HG03103 (cell line): ENCODE measurements around the gene UFSP2.

Experiments used
- ATAC-seq: cut with Tn5 transposase; IDR thresholded peaks from one replicate; pipeline ENCODE4 v1.9.1; 2021; ENCODE audit warnings: low read depth; ENCODE audit not compliant: unreplicated experiment

The UFSP2 gene

DNA sequence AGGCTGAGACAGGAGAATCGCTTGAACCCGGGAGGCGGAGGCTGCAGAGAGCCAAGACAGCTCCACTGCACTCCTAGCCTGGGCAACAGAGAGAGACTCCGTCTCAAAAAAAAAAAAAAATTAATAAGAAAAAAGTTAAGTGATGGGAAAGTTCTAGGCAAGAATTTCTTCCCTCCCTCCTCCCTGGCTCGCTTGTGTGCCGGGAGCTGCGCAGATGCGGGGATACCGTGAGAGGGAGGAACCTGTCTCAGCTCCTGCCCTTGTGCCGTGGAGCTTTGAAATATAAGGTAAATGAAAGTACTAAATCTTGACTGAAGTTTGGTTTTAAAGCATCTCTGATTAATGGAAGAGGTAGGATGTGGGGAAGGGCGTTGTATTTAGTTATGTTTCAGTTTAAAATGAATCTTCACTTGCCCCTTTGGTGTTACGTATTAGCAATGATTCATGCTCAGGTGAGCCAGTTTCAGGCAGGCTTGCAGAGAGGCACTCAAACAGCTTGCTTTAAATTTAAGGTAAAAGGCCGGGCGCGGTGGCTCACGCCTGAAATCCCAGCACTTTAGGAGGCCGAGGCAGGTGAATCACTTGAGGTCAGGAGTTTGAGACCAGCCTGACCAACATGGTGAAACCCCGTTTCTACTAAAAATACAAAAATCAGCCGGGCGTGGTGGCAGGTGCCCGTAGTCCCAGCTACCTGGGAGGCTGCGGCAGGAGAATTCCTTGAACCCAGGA lies 1.4 kb upstream of the UFSP2 start:
- no peak for ATAC-seq

DNA sequence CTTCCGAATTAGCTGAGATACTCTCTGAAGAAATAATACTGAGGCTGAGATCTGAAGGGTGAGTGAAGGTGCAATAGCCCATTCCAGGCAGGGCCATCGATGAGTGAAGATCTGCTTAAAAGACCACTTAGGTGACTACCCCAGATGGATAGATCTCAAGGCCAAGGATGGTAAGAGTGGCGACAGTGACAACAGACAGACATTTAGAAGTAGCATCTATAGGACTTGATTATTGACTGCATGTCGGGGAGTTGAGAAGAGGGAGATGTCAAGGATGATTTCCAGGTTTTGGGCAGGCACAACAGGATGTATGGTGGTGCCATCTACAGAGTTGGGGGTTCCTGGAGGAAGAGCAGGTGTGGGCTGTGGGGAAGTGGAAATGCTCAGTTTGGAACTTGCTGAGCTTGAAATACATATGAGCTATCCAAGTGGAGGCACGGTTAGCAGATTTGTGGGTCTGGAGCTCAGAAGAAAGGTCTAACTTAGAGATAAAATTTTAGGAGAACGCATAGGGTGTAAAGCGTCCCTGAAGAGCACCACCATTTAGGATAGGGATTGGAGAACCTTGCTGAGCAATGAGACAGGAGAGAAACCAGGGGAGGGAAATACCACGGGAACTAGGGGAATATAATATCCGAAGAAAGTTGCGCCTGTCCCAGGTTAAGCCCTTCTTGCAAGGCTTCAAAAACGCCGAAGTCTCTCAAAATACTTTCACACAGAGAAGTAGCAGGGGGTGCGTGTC lies 688 bp downstream of the UFSP2 start:
- no peak for ATAC-seq

DNA sequence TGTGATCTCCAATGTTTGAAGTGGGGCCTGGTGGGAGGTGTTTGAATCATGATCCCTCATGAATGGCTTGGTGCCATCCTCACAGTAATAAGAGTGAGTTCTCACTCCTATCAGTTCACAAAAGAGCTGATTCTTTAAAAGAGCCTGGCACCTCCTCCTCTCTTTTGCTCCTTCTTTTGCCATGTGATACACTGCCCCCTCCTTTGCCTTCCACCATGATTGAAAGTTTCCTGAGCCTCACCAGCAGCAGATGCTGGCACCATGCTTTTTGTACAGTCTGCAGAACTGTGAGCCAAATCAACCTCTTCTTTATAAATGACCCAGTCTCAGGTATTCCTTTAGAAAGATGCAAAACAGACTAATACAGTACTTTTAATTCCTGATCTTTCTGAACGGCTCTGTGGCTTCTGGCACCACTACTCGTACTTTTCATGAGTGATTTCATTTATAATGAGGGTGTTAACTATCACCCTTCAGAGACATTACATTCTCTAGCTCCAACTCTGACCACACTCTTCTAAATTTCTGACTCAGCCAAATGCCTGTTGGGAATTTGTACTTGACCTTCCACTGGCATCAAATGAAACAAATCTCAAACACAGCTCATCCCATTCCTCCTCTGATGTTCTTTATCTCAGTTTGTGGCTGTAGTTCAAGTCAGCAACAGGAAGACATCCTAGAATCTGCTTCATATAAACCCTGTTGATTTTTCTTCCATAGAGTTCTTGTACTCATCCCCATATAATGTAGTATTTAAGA lies 4.2 kb downstream of the UFSP2 start:
- ATAC-seq, result no peak

DNA sequence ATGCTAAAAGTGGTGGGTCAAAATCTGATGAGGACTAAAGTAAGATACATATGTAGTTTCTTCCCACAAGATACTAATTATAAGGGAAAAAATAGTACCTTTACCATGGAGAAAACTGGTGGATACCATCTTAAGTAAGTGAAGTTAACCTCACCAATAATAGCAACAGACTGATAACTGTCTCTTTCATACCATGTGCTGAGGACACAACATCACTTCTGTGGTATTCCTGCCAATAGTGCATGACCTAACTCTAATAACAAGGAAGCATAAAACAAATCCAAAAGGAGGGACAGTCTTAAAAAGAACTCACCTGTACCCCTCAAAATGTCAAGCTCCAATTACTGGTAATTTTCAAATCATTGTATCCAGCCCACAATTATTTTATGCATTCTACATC lies 8.8 kb downstream of the UFSP2 start:
- ATAC-seq, result no peak

DNA sequence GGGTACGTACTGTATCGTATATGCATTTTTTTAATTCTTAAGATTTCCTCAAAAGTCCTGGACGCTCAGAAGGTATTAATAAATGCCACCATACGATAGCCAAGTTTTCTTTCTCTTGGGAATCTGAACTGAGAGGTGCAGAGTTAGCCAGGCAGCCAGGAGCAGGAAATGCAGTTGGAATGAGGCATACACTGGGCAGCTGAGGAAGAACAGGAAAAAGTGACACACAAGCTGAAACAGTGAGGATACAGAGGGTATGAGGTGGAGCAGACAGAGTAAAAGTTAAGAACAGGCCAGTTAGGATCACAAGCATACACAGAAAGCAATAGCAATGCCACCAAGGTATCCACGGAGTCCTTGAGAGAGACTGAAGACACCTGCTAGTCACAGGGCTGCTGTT lies 13.4 kb downstream of the UFSP2 start:
- no peak for ATAC-seq

GRCh38 chr4:185411849-185412248 lies 13.9 kb downstream of the UFSP2 start:
- no peak for ATAC-seq

DNA sequence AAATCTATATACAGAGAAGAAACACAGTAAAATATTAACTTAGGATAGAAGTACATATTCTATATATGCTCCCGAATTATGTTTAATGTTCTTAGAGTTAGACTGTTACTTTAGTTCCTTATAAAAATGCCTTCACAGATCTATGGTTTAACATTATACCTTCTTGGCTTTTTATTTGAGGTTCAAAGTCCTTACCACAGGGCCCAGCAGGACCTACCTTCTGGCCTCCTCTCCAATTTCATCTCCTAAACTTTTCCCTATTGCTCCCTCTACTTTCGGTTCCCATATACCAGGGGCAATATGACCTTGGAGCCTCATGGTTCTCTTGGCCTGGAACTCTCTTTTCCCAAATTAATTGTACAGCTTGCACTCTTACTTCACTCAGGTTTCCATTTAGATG lies 17.3 kb downstream of the UFSP2 start:
- ATAC-seq, result no peak

- ATAC-seq, result no peak
These were observed 20.3 kb downstream of the UFSP2 start for GRCh38 chr4:185405296-185405999.

DNA sequence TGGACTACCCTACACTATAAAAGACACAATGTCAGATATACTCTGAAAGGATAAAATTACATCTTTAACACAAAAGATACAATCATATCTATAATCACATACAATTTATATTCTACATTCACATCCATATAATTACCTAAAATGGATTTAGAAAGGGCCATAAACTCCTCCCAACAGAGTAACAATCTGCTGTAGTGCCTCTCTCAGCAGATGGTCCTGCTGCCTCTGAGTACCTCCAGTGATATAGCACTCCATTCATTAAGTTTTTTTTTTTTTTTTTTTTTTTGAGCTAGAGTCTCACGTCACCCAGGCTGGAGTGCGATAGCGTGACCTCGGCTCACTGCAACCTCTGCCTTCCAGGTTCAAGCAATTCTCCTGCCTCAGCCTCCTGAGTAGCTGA lies 21.7 kb downstream of the UFSP2 start:
- no peak for ATAC-seq

DNA sequence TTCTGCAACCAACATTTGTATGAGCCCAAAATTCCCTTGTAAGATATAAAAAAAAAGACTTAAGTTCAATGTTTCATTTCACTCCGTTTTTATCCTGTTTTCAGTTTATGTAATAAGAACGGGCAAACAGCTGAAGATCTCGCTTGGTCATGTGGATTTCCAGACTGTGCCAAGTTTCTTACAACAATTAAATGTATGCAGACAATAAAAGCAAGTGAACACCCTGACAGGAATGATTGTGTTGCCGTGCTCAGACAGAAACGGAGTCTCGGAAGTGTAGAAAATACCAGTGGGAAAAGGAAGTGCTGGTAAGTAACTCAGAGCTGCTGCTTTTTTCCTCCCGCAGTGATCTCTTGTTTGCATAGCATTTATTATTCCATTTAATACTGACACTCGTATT lies 26.3 kb downstream of the UFSP2 start:
- ATAC-seq, result no peak

DNA sequence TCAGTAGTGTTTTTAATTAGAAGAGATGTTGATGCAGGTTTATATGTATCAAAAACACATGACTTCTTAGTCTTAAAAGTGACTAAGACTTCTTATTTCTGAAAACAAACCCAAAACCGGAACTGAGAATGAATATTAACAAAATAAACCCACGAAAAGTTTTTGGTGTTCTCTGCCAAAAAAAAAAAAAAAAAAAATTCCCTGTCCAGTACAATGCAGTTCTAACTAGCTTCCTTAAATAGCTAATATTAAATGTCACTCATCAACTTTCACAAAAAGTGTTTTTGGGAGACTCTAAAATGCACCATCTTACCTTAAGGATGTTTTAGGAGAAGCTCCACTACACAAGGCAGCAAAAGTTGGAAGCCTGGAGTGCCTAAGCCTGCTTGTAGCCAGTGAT lies 27.1 kb downstream of the UFSP2 start:
- ATAC-seq, result no peak

DNA sequence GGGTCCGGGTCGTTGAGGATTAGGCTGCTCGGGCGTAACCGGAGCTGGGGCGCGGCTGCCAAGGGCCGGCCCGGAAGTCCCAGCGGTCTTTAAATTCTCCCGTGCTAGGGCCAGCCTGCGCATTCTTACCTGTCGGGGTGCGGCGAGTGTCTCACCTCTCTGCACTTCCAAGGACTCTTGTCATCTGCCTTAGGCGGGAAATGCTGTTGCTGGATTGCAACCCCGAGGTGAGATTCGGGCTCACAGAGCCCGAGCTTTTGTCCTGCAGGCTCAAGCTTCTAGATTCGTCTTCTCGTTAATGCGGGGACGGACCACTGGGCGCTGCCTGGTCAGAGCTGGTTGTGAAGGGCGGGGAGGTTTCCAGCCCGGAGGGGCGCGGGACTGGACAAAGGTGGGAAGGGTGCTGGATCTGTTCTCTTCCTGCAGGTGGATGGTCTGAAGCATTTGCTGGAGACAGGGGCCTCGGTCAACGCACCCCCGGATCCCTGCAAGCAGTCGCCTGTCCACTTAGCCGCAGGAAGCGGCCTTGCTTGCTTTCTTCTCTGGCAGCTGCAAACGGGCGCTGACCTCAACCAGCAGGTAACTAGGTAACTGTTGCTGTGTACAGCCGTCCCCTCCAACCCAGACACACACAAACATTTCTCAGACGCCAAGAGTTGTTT lies 28.9 kb downstream of the UFSP2 start, which contains the start of gene ANKRD37:
TSS of gene ANKRD37 (plus strand) at position 118 of the 662 bp plus-strand sequence. CDS start at position 201, 83 bp downstream.
- no peak for ATAC-seq

DNA sequence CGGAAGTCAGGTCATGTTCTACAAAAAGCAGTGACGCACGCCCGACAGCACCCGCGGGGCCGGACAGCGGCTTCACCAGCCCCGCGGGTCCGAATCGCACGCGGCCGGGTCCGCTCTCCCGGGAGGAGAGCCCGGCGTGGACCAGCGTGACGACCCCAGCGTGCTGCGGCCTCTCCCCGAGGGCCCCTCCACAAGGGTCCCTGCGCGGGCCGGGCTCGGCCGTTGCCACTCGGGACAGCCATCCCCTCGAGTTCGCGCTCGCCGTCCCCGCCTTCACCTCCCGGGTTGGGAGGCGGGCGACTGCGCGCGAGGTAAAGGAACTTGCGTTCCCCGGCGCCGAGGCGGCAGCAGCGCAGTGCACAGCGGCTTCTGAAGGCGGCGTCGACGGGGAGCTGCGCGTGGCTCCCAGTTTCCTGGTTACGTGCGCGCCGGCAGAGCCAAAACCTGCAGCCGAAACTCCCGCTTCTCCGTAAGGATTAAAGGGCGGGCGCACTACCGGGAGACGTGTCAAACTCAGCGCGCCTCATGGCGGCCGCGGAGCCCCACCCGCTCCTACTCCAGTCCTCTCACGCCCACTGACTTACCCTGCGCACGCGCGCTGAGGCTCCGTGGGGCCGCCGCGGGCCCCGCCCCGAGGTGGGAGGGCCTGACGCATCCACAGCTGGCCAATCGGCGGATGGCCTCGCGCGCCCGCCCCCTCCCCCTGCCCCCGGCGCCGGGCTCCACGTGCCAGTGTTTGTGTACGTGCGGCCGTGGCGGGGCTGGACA lies 29.6 kb downstream of the UFSP2 start:
- ATAC-seq, result peak; percentile 63

DNA sequence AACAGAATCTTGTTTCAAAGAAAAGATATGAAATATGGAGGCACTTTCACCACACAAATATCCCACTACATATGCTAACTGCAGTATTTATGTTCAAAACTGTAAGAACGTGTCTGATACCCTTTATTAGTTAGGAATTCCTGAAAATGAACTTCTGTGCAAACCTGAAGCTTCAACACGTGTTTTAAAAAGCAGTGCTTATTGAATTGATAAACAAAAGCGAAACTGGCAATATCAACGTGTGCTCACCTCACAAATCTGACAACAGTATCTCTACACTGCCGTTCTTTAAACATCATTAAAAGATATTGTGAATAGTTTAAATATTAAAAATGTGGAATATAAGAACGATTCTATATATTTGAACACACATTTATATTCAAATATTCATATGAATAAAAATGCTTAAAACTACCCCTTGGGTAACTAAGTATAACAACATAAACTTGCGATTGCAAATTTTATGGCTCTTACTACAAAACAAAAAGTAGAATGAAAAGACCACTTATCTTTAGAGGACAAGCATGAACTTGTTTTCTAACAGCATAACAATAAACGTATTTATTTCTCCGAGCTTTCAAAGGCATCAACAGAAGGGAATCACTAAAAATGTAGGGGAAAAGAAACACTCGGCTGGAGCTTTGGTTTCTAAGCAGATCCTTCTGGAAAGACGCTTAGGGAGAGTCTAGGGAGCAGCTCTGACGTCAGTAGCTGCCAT lies 30.4 kb downstream of the UFSP2 start, which contains the start of gene LRP2BP:
TSS of gene LRP2BP (minus strand) at position 687 of the 718 bp plus-strand sequence. CDS start 17,738 bp downstream, outside the sequence.
- no peak for ATAC-seq

DNA sequence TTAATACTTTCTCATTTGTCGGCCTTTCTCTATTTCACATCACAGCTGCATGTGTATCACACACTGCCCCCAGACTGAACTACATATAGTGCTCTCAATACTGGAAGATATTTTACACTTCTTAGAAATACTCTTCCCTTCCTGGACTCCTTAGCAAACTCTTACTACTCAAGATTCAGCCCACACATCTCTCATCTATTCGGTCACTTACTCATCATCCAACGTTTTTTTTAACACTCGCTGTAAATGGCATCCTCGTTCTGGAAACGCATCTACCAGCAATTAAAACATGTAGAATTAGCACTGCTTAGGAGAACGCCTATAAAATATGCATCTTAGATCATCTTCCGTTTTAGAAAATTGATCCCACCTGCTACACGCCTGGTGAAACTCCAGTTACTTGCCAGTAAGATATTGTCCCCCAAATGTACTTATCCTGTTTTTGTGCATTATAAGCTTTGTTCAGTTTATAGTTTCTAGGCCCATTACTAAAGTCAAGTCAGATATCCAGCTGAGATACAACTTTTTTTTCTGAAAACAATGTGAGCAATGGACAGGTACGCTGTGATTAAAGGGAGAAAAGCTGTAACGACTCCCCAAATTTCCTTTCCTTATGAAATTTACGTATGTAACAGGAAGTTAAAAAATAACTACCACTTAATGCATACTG lies 31.1 kb downstream of the UFSP2 start:
- no peak for ATAC-seq

- ATAC-seq, result no peak
These were observed 33.6 kb downstream of the UFSP2 start for GRCh38 chr4:185392156-185392555.

DNA sequence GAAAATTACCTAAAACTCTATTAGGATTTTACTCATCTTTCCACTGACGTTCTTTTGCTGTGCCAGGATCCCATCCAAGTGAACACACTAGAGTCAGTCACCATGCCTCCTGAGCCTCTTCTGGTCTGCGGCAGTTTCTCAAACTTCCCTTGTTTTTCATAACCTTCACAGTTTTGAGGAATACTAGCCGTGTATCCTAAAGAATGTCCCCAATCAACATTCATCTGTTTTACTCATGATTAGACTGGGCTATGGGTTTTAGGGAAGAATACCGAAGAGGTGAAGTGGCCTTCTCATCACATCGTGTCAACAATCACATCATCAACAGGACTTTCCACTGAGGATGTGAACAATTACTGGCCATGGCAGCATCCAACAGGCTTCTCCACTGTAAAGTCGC lies 34.8 kb downstream of the UFSP2 start:
- no peak for ATAC-seq

DNA sequence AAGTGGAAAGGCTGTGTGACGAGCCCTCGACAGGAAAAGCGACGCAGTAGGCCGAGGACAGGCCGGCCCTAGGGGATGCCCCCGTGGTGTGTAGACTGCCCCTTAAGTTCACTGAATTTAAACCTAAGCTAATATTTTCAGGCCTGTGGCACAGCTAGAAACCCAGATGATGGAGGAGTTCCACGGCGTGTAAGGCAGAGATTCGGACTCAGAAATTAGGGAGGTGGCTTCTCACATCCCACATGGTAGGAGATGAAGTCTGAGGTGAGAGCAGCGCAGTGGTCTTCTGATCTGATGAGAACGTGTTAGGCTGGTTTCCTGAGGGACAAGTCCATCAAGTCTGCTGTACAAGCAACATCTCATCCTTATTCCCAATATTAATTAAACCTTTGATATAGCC lies 37.8 kb downstream of the UFSP2 start:
- ATAC-seq, result no peak
